GM19239 (cell line): ENCODE results near the gene RHBDL1.
A peak's percentile ranks its signal among the peaks of the same experiment; 100 is the strongest.
"Not testable (repeated sequence)": the region's sequence is repeated elsewhere in the genome, so short reads cannot be mapped to it uniquely, and the experiment has no call there.

Experiments
- DNase-seq: peaks from one replicate; pipeline ENCODE4 v3.0.0; 2011; ENCODE audit warnings: low spot score; ENCODE audit not compliant: insufficient read length
- FAIRE-seq: peaks from 2 replicates; lab custom pipeline; 2011; peaks lifted over from hg19 to GRCh38; lab: Jason Lieb, UNC

The RHBDL1 gene

GRCh38 chr16:700684-701584 lies 25.5 kb downstream of the RHBDL1 start:
- DNase-seq (no peak), FAIRE-seq (no peak)

- FAIRE-seq (no peak), DNase-seq (no peak)
Observed at GRCh38 chr16:702341-702740, 26.9 kb downstream of the RHBDL1 start.

GRCh38 chr16:703406-703805 lies 27.9 kb downstream of the RHBDL1 start:
- FAIRE-seq (no peak), DNase-seq (no peak)

GRCh38 chr16:704047-704446 lies 28.6 kb downstream of the RHBDL1 start:
- FAIRE-seq = no peak

GRCh38 chr16:704552-705380 lies 29.3 kb downstream of the RHBDL1 start:
- DNase-seq (no peak), FAIRE-seq (no peak)

More at GRCh38 chr16:704047-704446, 28.6 kb downstream of the RHBDL1 start:
- DNase-seq = no peak

GRCh38 chr16:705431-706188 lies 30.1 kb downstream of the RHBDL1 start, which contains the start of gene FBXL16:
Gene FBXL16, minus strand, starts transcription at chr16:705801. Its CDS starts 8,396 bp downstream, at chr16:697405.
- FAIRE-seq = no peak
- DNase-seq = no peak

- no peak for FAIRE-seq
- no peak for DNase-seq
Observed at GRCh38 chr16:706189-707061, 31.0 kb downstream of the RHBDL1 start.

- DNase-seq = no peak
- no peak for FAIRE-seq
Observed at GRCh38 chr16:707062-707538, 31.6 kb downstream of the RHBDL1 start.

- no peak for FAIRE-seq
- DNase-seq = no peak
Observed at GRCh38 chr16:708019-708418, 32.5 kb downstream of the RHBDL1 start.

GRCh38 chr16:708959-709358 lies 33.5 kb downstream of the RHBDL1 start:
- DNase-seq (no peak), FAIRE-seq (no peak)

GRCh38 chr16:709566-710499 lies 34.4 kb downstream of the RHBDL1 start:
- FAIRE-seq (no peak), DNase-seq (no peak)

- no peak for DNase-seq
- FAIRE-seq = no peak
Observed at GRCh38 chr16:710500-711075, 35.1 kb downstream of the RHBDL1 start.

- DNase-seq = no peak
- no peak for FAIRE-seq
Observed at GRCh38 chr16:711084-711483, 35.6 kb downstream of the RHBDL1 start.

- no peak for FAIRE-seq
- peak; percentile 98 for DNase-seq
Observed at GRCh38 chr16:711548-712320, 36.3 kb downstream of the RHBDL1 start.

GRCh38 chr16:712740-713250 lies 37.3 kb downstream of the RHBDL1 start:
- DNase-seq, FAIRE-seq: not testable (repeated sequence)

GRCh38 chr16:714079-714478 lies 38.6 kb downstream of the RHBDL1 start:
- no peak for FAIRE-seq

More at GRCh38 chr16:714079-714478, 38.6 kb downstream of the RHBDL1 start:
- DNase-seq = no peak
